ENCODE data around the gene NUAK1.

The NUAK1 gene

GRCh38 chr12:106123551-106124081, 15.1 kb downstream of the NUAK1 start:
- no peak for TF ChIP-seq CTCF (IDR thresholded peaks at IDR 0.05; ENCODE audit: borderline replicate concordance, insufficient read depth, low read depth, low read length)
- no peak overlapping the region for H3K4me3 ChIP-seq (ENCODE audit: low read depth, low read length)

GRCh38 chr12:106123110-106123509, 15.6 kb downstream of the NUAK1 start:
- no peak for TF ChIP-seq CTCF (IDR thresholded peaks at IDR 0.05; ENCODE audit: borderline replicate concordance, insufficient read depth, low read depth, low read length)
- no peak overlapping the region for H3K4me3 ChIP-seq (ENCODE audit: low read depth, low read length)

GRCh38 chr12:106122004-106122403, 16.8 kb downstream of the NUAK1 start:
- TF ChIP-seq CTCF (IDR thresholded peaks at IDR 0.05; ENCODE audit: borderline replicate concordance, insufficient read depth, low read depth, low read length) = no peak

DNA sequence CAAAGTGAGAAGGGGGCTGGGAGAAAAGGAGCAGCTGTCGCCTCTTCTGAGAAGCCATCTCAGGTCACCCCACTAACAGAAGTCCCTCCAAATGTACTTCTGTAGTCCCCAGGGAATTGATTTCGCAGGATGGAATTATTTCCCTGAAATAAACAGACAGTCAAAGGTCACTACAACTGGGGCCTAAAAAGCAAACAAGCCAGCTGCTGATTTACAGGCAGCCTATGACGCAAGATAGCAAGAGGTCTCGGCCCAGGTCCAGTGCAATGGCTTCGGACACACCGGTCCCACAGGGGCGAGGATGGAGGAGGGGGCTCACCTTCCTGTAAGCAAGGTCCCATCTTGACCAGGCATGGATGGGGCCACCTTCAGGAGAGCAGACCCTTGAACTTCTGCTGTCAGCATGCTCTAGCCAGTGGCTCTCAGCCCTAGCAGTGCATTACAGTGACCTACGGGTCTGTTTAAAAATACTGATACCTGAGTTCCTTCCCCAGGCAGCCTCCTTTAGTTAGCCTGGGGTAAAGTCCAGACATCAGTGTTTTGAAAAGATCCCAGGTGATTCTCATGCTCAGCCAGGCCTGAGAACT, 18.1 kb downstream of the NUAK1 start:
- no peak overlapping the region for H3K4me3 ChIP-seq (ENCODE audit: low read depth, low read length)
- TF ChIP-seq CTCF (IDR thresholded peaks at IDR 0.05; ENCODE audit: borderline replicate concordance, insufficient read depth, low read depth, low read length) = no peak

More at GRCh38 chr12:106122004-106122403, 16.8 kb downstream of the NUAK1 start:
- H3K4me3 ChIP-seq (ENCODE audit: low read depth, low read length) = no peak overlapping the region

DNA sequence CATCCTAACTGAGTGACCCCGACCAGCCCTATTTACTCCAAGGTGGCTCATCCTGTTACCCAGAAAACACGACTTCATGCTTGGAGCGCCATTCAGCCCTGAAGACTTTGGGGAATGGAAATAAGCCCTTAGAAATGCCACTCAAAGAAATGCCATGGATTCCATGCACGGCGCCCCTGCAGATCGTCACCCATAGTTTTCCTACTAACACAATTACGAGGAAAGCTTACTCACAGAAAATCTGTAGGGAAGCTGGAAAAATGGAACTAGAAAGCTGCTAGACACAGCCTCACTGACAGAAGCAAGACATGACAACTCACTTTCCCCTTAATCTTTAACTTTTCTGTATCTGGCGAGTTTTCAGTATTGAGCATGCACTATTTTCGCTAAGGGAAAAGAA, 19.5 kb downstream of the NUAK1 start:
- no peak for TF ChIP-seq CTCF (IDR thresholded peaks at IDR 0.05; ENCODE audit: borderline replicate concordance, insufficient read depth, low read depth, low read length)
- no peak overlapping the region for H3K4me3 ChIP-seq (ENCODE audit: low read depth, low read length)

- H3K4me3 ChIP-seq (ENCODE audit: low read depth, low read length) = no peak overlapping the region
- no peak for TF ChIP-seq CTCF (IDR thresholded peaks at IDR 0.05; ENCODE audit: borderline replicate concordance, insufficient read depth, low read depth, low read length)
These were observed 20.2 kb downstream of the NUAK1 start for GRCh38 chr12:106118381-106119130.

DNA sequence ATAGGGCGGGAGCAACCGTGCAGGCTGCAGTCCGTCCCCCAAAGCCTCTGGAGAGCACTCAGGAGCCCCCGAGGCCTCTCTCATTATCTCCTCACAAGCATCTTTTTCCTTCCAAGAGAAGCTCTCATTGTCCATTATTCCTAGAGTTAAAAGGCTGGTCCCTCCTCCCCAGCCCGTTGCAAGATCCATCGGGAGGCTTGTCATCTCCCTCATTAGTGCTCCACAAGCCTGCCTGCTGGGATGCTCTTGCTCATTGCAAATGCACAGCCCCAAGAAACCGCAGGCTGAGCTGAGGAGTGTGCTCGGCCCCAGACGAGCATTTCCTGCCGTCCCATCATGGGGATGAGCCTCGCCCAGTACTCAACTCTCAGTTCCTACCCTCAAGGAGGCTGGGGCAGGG, 23.3 kb downstream of the NUAK1 start:
- no peak for TF ChIP-seq CTCF (IDR thresholded peaks at IDR 0.05; ENCODE audit: borderline replicate concordance, insufficient read depth, low read depth, low read length)

More for the DNA sequence above, 23.3 kb downstream of the NUAK1 start:
- no peak overlapping the region for H3K4me3 ChIP-seq (ENCODE audit: low read depth, low read length)
